Lower lobe of right lung (tissue), 2 donors: ENCODE results near the gene BCL11A. TPM values are rescaled to one million over a fixed set of nuclear protein-coding genes. Genes with fewer than 3 reads are reported as not detected.

ENCODE experiments used
- ATAC-seq, 2 donors: fragments of 200-7000 bp; cut with Tn5 transposase; one replicate each; pipeline ENCODE4 v1.9.1; 2020 to 2022; ENCODE audit warnings: mild to moderate bottlenecking in 2 of 2, moderate library complexity in 2 of 2
- DNase-seq: peaks from one replicate; pipeline ENCODE4 v3.0.0-alpha.2; 2020
- H3K27ac ChIP-seq: fragments of 200-600 bp; one replicate; pipeline ENCODE4 v1.8.0; 2022
- H3K27me3 ChIP-seq: fragments of 200-600 bp; one replicate; pipeline ENCODE4 v1.8.0; 2022; ENCODE audit warnings: low read depth
- H3K36me3 ChIP-seq: fragments of 200-600 bp; one replicate; pipeline ENCODE4 v1.8.0; 2022; ENCODE audit warnings: mild to moderate bottlenecking
- H3K4me1 ChIP-seq: fragments of 200-600 bp; one replicate; pipeline ENCODE4 v1.8.0; 2022
- H3K4me3 ChIP-seq: fragments of 200-600 bp; one replicate; pipeline ENCODE4 v1.8.0; 2022; ENCODE audit warnings: mild to moderate bottlenecking
- H3K9me3 ChIP-seq: fragments of 200-600 bp; one replicate; pipeline ENCODE4 v1.8.0; 2022
- CTCF ChIP-seq: fragments of 200-600 bp; IDR thresholded peaks from one replicate; pipeline ENCODE4 v1.8.0; 2022; ENCODE audit warnings: antibody characterized with exemption, mild to moderate bottlenecking
- intact Hi-C: fragments of 100-400 bp; cut with DNase I; formaldehyde crosslinking; loops from one replicate; pipeline ENCODE4 v1.11.0; 2022
- total RNA-seq: library from RNA; stranded (reverse); fragmentation: NEBNext Ultra II Directional; extraction: Animal tissue kit (Norgen Biotek cat#: 25700); gene quantifications from one replicate; pipeline ENCODE4 v1.2.1, GENCODE V29; 2021
- donor health status: DM: no; HTN: yes; CAD: no; lungs with severe emphysema.

Gene BCL11A
- total RNA-seq, 1 donor from 2014 or later: 9.7 TPM

GRCh38 chr2:60438653-60439052 lies 114.8 kb downstream of the BCL11A start:
- no peaks in the 10 kb centered on the region for H3K27me3 ChIP-seq
- no peak overlapping the region for H3K4me3 ChIP-seq
- no peaks in the 10 kb centered on the region for H3K36me3 ChIP-seq
- intact Hi-C loops: no loop called here
- H3K9me3 ChIP-seq: no peaks in the 10 kb centered on the region
- DNase-seq (no peak), ATAC-seq (no peak)
- no peak overlapping the region for H3K27ac ChIP-seq
- H3K4me1 ChIP-seq: no peaks in the 10 kb centered on the region
- no peak for TF ChIP-seq CTCF

- H3K27ac ChIP-seq: no peak overlapping the region
- TF ChIP-seq CTCF: no peak
- ATAC-seq (no peak), DNase-seq (no peak)
- H3K9me3 ChIP-seq: no peaks in the 10 kb centered on the region
- H3K4me1 ChIP-seq: no peaks in the 10 kb centered on the region
- no peak overlapping the region for H3K4me3 ChIP-seq
- no peaks in the 10 kb centered on the region for H3K36me3 ChIP-seq
- H3K27me3 ChIP-seq: no peaks in the 10 kb centered on the region
- intact Hi-C loops: no loop called here
Measured at GRCh38 chr2:60438131-60438530, 115.3 kb downstream of the BCL11A start.

- H3K27me3 ChIP-seq: no peaks in the 10 kb centered on the region
Measured at GRCh38 chr2:60437080-60437696, 116.3 kb downstream of the BCL11A start.

GRCh38 chr2:60433018-60433596 lies 120.3 kb downstream of the BCL11A start:
- Histone ChIP-seq H3K4me1 (no peaks in the 10 kb centered on the region), H3K27ac (no peak overlapping the region), H3K27me3 (no peaks in the 10 kb centered on the region), H3K9me3 (no peaks in the 10 kb centered on the region), H3K4me3 (no peak overlapping the region), H3K36me3 (no peaks in the 10 kb centered on the region)
- TF ChIP-seq CTCF: no peak
- intact Hi-C loops: no loop called here
- DNase-seq: no peak
- no peak for ATAC-seq

More at GRCh38 chr2:60437080-60437696, 116.3 kb downstream of the BCL11A start:
- H3K27ac ChIP-seq: no peak overlapping the region
- H3K4me1 ChIP-seq: no peaks in the 10 kb centered on the region
- H3K4me3 ChIP-seq: no peak overlapping the region
- no peak for DNase-seq
- no peaks in the 10 kb centered on the region for H3K36me3 ChIP-seq
- intact Hi-C loops: no loop called here
- no peaks in the 10 kb centered on the region for H3K9me3 ChIP-seq
- no peak for ATAC-seq
- TF ChIP-seq CTCF: no peak

- Histone ChIP-seq H3K4me1 (no peaks in the 10 kb centered on the region), H3K27ac (no peak overlapping the region), H3K27me3 (no peaks in the 10 kb centered on the region), H3K36me3 (no peaks in the 10 kb centered on the region), H3K4me3 (no peak overlapping the region), H3K9me3 (no peaks in the 10 kb centered on the region)
- no peak for DNase-seq
- intact Hi-C loops: no loop called here
- no peak for ATAC-seq
- TF ChIP-seq CTCF: no peak
Measured at GRCh38 chr2:60432035-60432601, 121.3 kb downstream of the BCL11A start.
